ENCODE results near the gene GREM2.

DNA sequence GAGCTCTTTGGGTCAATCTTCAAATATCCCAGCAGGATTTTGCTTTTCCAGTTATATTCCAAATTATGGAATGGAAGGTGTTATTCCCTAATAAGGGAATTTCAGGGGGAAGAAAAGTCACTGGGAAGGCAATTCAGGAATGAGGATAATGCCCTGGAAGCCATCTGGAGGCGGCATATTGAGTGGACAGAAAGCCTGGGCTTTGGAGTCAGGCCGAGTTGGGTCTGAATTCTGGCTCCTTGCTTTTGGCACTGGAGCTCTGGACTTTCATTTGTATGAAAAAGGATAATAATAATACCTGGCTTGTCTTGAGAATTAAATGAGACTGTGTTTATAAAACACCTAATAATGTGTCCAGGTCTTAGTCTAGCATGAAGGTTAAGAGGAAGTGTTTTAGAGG, 16.5 kb downstream of the GREM2 start:
- TF ChIP-seq YY1 (IDR thresholded peaks at IDR 0.05; ENCODE audit: low read depth) (no peak), TAF1 (IDR thresholded peaks at IDR 0.05; ENCODE audit: low read depth) (no peak), RAD21 (IDR thresholded peaks at IDR 0.05; ENCODE audit: low read depth) (no peak), REST (IDR thresholded peaks at IDR 0.05; ENCODE audit: low read depth) (no peak), TCF12 (IDR thresholded peaks at IDR 0.05; ENCODE audit: low read depth) (no peak), CEBPB (IDR thresholded peaks at IDR 0.05) (no peak), NFIC (IDR thresholded peaks at IDR 0.05) (no peak), CREB1 (IDR thresholded peaks at IDR 0.05; ENCODE audit: low read depth) (no peak), EP300 (IDR thresholded peaks at IDR 0.05; ENCODE audit: borderline replicate concordance) (no peak), FOXM1 (IDR thresholded peaks at IDR 0.05; ENCODE audit: borderline replicate concordance, low read depth) (no peak), ZBTB7A (IDR thresholded peaks at IDR 0.05; ENCODE audit: low read depth) (no peak)
- TF ChIP-seq, protein P1, sequence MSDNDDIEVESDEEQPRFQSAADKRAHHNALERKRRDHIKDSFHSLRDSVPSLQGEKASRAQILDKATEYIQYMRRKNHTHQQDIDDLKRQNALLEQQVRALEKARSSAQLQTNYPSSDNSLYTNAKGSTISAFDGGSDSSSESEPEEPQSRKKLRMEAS (IDR thresholded peaks at IDR 0.05) = no peak
